ENCODE results near the gene PRSS21.

- TF ChIP-seq TCF12 (IDR thresholded peaks at IDR 0.05; ENCODE audit: low read depth): no peak
- TF ChIP-seq EP300 (IDR thresholded peaks at IDR 0.05; ENCODE audit: borderline replicate concordance): no peak
- TF ChIP-seq TAF1 (IDR thresholded peaks at IDR 0.05; ENCODE audit: low read depth): no peak
- TF ChIP-seq USF1 (IDR thresholded peaks at IDR 0.05): no peak
- no peak for TF ChIP-seq CEBPB (IDR thresholded peaks at IDR 0.05)
- TF ChIP-seq MAX (IDR thresholded peaks at IDR 0.05): no peak
Observed at GRCh38 chr16:2859686-2860265, 42.7 kb downstream of the PRSS21 start.
